ENCODE data around the gene METTL3. TPM values are rescaled to one million over a fixed set of nuclear protein-coding genes. Genes with fewer than 3 reads are reported as not detected.

Gene METTL3
- total and polyA plus RNA-seq, 2 of the 4 experiments (the other 2 are of a cell fraction), result 90.6 to 109 TPM

GRCh38 chr14:21527318-21527679 lies 16.2 kb upstream of the METTL3 start:
- Histone ChIP-seq H3K9ac (ENCODE audit: low read depth, low read length) (no peak overlapping the region), H2BK20ac (ENCODE audit: low read depth, low read length) (no peak overlapping the region), H2AFZ (replicated peaks; ENCODE audit: low read length, poor library complexity) (peak overlapping the region; percentile 96), H3K56ac (ENCODE audit: extremely low read depth, insufficient read depth, low read length) (no peak overlapping the region), H3K4me3 (ENCODE audit: insufficient read depth, low read depth, low read length) (no peak overlapping the region), H3K14ac (replicated peaks; ENCODE audit: low read depth, low read length) (no peak overlapping the region), H2AK5ac (ENCODE audit: low read depth, low read length) (no peak overlapping the region), H2BK120ac (ENCODE audit: low read depth, low read length) (no peak overlapping the region), H3K4me1 (ENCODE audit: control insufficient read depth, insufficient read depth, low read length) (peaks cover 2% of the 10 kb centered on the region), H3K9me1 (ENCODE audit: insufficient read depth, low read length) (peaks cover 4% of the 10 kb centered on the region), H4K8ac (ENCODE audit: low read depth in 2 of 2, low read length in 2 of 2) (no peak overlapping the region), H3K79me1 (ENCODE audit: low read depth in 1 of 2, low read length in 2 of 2) (peaks cover 0 to 19% of the 10 kb centered on the region in 2 experiments; a peak in 2 of 4 replicates), H3K27ac (ENCODE audit: insufficient read depth, low read length) (no peak overlapping the region), H4K20me1 (ENCODE audit: insufficient read depth, low read length) (no peaks in the 10 kb centered on the region), H3K18ac (ENCODE audit: low read depth, low read length) (no peak overlapping the region), H2AK9ac (replicated peaks; ENCODE audit: low read depth, low read length, poor library complexity) (no peak overlapping the region), H3K9me3 (ENCODE audit: control insufficient read depth, insufficient read depth, low read length) (no peaks in the 10 kb centered on the region), H4K91ac (ENCODE audit: insufficient read depth, low read depth, low read length) (no peak overlapping the region), H4K5ac (ENCODE audit: low read depth, low read length) (no peak overlapping the region), H3K23ac (ENCODE audit: low read depth, low read length) (no peak overlapping the region), H3K4ac (ENCODE audit: low read depth, low read length) (no peak overlapping the region), H3K4me2 (ENCODE audit: low read depth, low read length) (no peak overlapping the region), H2BK15ac (ENCODE audit: low read depth, low read length) (no peak overlapping the region), H3K36me3 (ENCODE audit: control insufficient read depth, insufficient read depth, low read length) (peaks cover 15% of the 10 kb centered on the region; the same call in 1 of the 2 replicates), H3K27me3 (ENCODE audit: control insufficient read depth, insufficient read depth, low read length) (peaks cover 7% of the 10 kb centered on the region), H2BK5ac (ENCODE audit: low read depth, low read length, poor library complexity, severe bottlenecking) (no peak overlapping the region)
- no peak for TF ChIP-seq MXI1 (IDR thresholded peaks at IDR 0.05; ENCODE audit: borderline replicate concordance, low read depth, low read length)
- no peak for TF ChIP-seq SMC3 (IDR thresholded peaks at IDR 0.05; ENCODE audit: low read depth, low read length)
- TF ChIP-seq CTCF (conservative IDR thresholded peaks at IDR 0.05; ENCODE audit: low read depth, low read length), result no peak
- TF ChIP-seq BHLHE40 (IDR thresholded peaks at IDR 0.05; ENCODE audit: low read depth, low read length), result no peak
- TF ChIP-seq CEBPB (IDR thresholded peaks at IDR 0.05; ENCODE audit: low read depth, low read length), result no peak
- no peak for TF ChIP-seq POLR2A (IDR thresholded peaks at IDR 0.05; ENCODE audit: low read depth, low read length)
- TF ChIP-seq FOS (IDR thresholded peaks at IDR 0.05; ENCODE audit: low read depth, low read length), result no peak
- TF ChIP-seq ELK1 (IDR thresholded peaks at IDR 0.05; ENCODE audit: borderline replicate concordance, low read depth, low read length), result no peak
- TF ChIP-seq CHD1 (IDR thresholded peaks at IDR 0.05; ENCODE audit: low read depth, low read length), result no peak
- TF ChIP-seq MAZ (IDR thresholded peaks at IDR 0.05; ENCODE audit: borderline replicate concordance, low read depth, low read length), result no peak
- no peak for TF ChIP-seq RAD21 (IDR thresholded peaks at IDR 0.05; ENCODE audit: low read length)
- no peak for TF ChIP-seq NFE2L2 (IDR thresholded peaks at IDR 0.05; ENCODE audit: low read depth, low read length)
- TF ChIP-seq, protein P1, sequence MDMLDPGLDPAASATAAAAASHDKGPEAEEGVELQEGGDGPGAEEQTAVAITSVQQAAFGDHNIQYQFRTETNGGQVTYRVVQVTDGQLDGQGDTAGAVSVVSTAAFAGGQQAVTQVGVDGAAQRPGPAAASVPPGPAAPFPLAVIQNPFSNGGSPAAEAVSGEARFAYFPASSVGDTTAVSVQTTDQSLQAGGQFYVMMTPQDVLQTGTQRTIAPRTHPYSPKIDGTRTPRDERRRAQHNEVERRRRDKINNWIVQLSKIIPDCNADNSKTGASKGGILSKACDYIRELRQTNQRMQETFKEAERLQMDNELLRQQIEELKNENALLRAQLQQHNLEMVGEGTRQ (IDR thresholded peaks at IDR 0.05; ENCODE audit: low read depth, low read length), result no peak
- TF ChIP-seq MAFK (IDR thresholded peaks at IDR 0.05; ENCODE audit: low read depth, low read length), result no peak
- TF ChIP-seq RFX5 (IDR thresholded peaks at IDR 0.05; ENCODE audit: low read depth, low read length), result no peak
- DNase-seq, result no peak
- no CpG with 5 or more reads among the region's 1 CpG for WGBS, 2 experiments (ENCODE audit: extremely low coverage in 2 of 2, insufficient read length in 1 of 2)
- in situ Hi-C loops (cut with MboI; ENCODE audit: low sequenced_read_pairs), result no loop called here
- ChIA-PET POLR2A (ENCODE audit: unreplicated experiment) (interaction anchor here (1.1 kb wide), 1 partner anchor 17 kb away, joined by 4 read pairs; the partner anchor contains the start of gene METTL3), CTCF (interaction anchor here (1.5 kb wide), 1 partner anchor 29 kb away, joined by 4 read pairs; no protein-coding TSS in a partner anchor)
- dilution Hi-C loops (cut with HindIII; ENCODE audit: low sequenced_read_pairs, unreplicated experiment), result no loop called here
- no peak for ATAC-seq (ENCODE audit: low read depth)
- BruUV-seq (replicated peaks), result no TSS peak
- intact Hi-C loops (cut with micrococcal nuclease), result no loop called here
